ENCODE measurements around the gene PIGZ. TPM values are rescaled to one million over a fixed set of nuclear protein-coding genes. Genes with fewer than 3 reads are reported as not detected.

The PIGZ gene
- total RNA-seq, 1 donor from 2014 or later, result not detected

DNA sequence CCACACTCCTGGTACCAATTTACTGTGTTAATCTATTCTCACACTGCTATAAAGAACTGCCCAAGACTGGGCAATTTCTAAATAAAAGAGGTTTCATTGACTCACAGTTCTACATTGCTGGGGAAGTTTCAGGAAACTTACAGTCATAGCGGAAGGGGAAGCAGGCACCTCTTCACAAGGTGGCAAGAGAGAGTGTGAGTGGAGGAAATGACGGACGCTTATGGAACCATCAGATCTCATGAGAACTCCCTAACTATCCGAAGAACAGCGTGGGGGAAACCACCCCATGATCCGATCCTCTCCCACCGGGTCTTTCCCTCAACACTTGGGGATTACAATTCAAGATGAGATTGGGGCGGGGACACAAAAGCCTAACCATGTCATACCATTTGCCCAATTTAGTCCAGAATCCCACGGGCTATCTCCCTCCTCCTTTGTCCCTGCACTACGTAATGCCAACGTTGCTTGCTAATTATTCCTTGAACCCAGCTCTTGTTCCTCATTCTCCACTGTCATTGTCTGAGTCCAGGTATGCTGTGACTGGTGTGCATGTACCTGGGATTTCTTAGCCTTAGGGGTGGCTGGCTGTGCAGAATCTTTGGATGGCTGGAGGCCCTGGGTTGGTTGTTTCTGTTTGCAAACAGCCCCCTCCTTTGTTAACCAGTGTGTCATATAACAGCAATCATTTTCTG is 3.4 kb downstream of the PIGZ start:
- Mint-ChIP-seq H3K9me3 (peaks cover 6% of the 10 kb centered on the region), H3K4me3 (no peak overlapping the region), H3K4me1 (peaks cover 14% of the 10 kb centered on the region), H3K36me3 (peaks cover 3% of the 10 kb centered on the region), H3K27me3 (ENCODE audit: insufficient read depth, low read depth) (peaks cover 49% of the 10 kb centered on the region), H3K27ac (no peak overlapping the region)
- no peak overlapping the region for H3K4me2 ChIP-seq
- no peaks in the 10 kb centered on the region for H3K9me3 ChIP-seq (ENCODE audit: low read depth)
- H3K9ac ChIP-seq, result no peak overlapping the region
- no peak for TF ChIP-seq EZH2phosphoT487 (IDR thresholded peaks at IDR 0.05)
- no peak for TF ChIP-seq EZH2 (IDR thresholded peaks at IDR 0.05)
- TF ChIP-seq CTCF (IDR thresholded peaks at IDR 0.05), result no peak
- no peak overlapping the region for H3K27ac ChIP-seq
- H2AFZ ChIP-seq (replicated peaks), result no peak overlapping the region
- H3K36me3 ChIP-seq, result no peaks in the 10 kb centered on the region
- no peak for DNase-seq (ENCODE audit: low spot score)
- H3K79me2 ChIP-seq (ENCODE audit: low read depth), result no peaks in the 10 kb centered on the region
- no peaks in the 10 kb centered on the region for H3K4me1 ChIP-seq
- H3K4me3 ChIP-seq, result no peak overlapping the region
- no peaks in the 10 kb centered on the region for H3F3A ChIP-seq (ENCODE audit: low read depth)
- H3K27me3 ChIP-seq, result peaks cover 100% of the 10 kb centered on the region
- H4K20me1 ChIP-seq (ENCODE audit: low read depth), result no peaks in the 10 kb centered on the region

DNA sequence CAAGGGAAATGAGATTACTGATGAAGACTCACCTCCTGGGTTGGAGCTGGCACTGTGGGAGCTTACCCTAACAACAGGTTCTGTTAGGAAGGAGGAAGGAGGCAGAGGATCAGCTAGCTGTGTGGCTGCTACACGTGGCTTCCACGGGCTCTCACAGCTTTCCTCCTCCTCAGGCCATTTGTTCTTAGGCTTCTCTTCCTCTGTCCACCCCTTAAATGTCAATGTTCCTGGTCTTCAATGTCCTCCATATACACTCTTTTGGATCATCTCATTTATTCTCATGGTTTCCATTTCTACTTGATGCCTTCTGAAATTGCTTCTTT is 5.0 kb downstream of the PIGZ start:
- H3K9me3 Mint-ChIP-seq, result peaks cover 4% of the 10 kb centered on the region
- Histone ChIP-seq H3F3A (ENCODE audit: low read depth) (no peaks in the 10 kb centered on the region), H3K9me3 (ENCODE audit: low read depth) (no peaks in the 10 kb centered on the region), H3K9ac (no peak overlapping the region), H3K27me3 (peaks cover 95% of the 10 kb centered on the region), H4K20me1 (ENCODE audit: low read depth) (no peaks in the 10 kb centered on the region), H3K79me2 (ENCODE audit: low read depth) (no peaks in the 10 kb centered on the region), H3K4me2 (no peak overlapping the region), H3K4me1 (no peaks in the 10 kb centered on the region), H3K36me3 (no peaks in the 10 kb centered on the region), H3K27ac (no peak overlapping the region), H2AFZ (replicated peaks) (no peak overlapping the region), H3K4me3 (no peak overlapping the region)
- no peak for DNase-seq (ENCODE audit: low spot score)
- peaks cover 12% of the 10 kb centered on the region for H3K4me1 Mint-ChIP-seq
- H3K36me3 Mint-ChIP-seq, result peaks cover 3% of the 10 kb centered on the region
- peaks cover 42% of the 10 kb centered on the region for H3K27me3 Mint-ChIP-seq (ENCODE audit: insufficient read depth, low read depth)
- H3K27ac Mint-ChIP-seq, result no peak overlapping the region
- TF ChIP-seq CTCF (IDR thresholded peaks at IDR 0.05), result no peak
- H3K4me3 Mint-ChIP-seq, result no peak overlapping the region

GRCh38 chr3:196962930-196963630 is 5.6 kb downstream of the PIGZ start:
- H3K79me2 ChIP-seq (ENCODE audit: low read depth), result no peaks in the 10 kb centered on the region
- peaks cover 90% of the 10 kb centered on the region for H3K27me3 ChIP-seq
- H3K4me3 ChIP-seq, result no peak overlapping the region
- peaks cover 4% of the 10 kb centered on the region for H3K9me3 Mint-ChIP-seq
- no peak overlapping the region for H3K9ac ChIP-seq
- H3K36me3 Mint-ChIP-seq, result peaks cover 3% of the 10 kb centered on the region
- H3K27ac ChIP-seq, result no peak overlapping the region
- no peak overlapping the region for H3K27ac Mint-ChIP-seq
- no peaks in the 10 kb centered on the region for H3K36me3 ChIP-seq
- TF ChIP-seq EZH2 (IDR thresholded peaks at IDR 0.05), result no peak
- no peak for TF ChIP-seq EZH2phosphoT487 (IDR thresholded peaks at IDR 0.05)
- no peak for TF ChIP-seq CTCF (IDR thresholded peaks at IDR 0.05)
- peaks cover 10% of the 10 kb centered on the region for H3K4me1 Mint-ChIP-seq
- no peak overlapping the region for H2AFZ ChIP-seq (replicated peaks)
- no peaks in the 10 kb centered on the region for H3K9me3 ChIP-seq (ENCODE audit: low read depth)
- no peak overlapping the region for H3K4me2 ChIP-seq
- no peaks in the 10 kb centered on the region for H3F3A ChIP-seq (ENCODE audit: low read depth)
- H4K20me1 ChIP-seq (ENCODE audit: low read depth), result no peaks in the 10 kb centered on the region
- DNase-seq (ENCODE audit: low spot score), result no peak
- peaks cover 41% of the 10 kb centered on the region for H3K27me3 Mint-ChIP-seq (ENCODE audit: insufficient read depth, low read depth)
- H3K4me1 ChIP-seq, result no peaks in the 10 kb centered on the region
- no peak overlapping the region for H3K4me3 Mint-ChIP-seq
